IMR-90 (cell line): ENCODE measurements around the gene ZNF132. TPM values are rescaled to one million over a fixed set of nuclear protein-coding genes. Genes with fewer than 3 reads are reported as not detected.

Source experiments
- ATAC-seq: fragments of 200-7000 bp; cut with Tn5 transposase; 2 replicates; pipeline ENCODE4 v1.9.1; 2020; ENCODE audit warnings: low read depth, mild to moderate bottlenecking, moderate library complexity
- BruUV-seq: library from RNA; stranded (reverse); fragments of 400-500 nt; replicated peaks from 2 replicates; lab custom pipeline; 2021; lab: Mats Ljungman, UMichigan
- CTCF ChIA-PET: fragments of 300-600 bp; formaldehyde crosslinking; extraction: SDS; loops from one replicate; lab custom pipeline; 2021; ENCODE audit warnings: antibody characterized with exemption; lab: Yijun Ruan, JAX
- POLR2A ChIA-PET: fragments of 300-600 bp; sonication (Branson Sonifier 250); formaldehyde crosslinking; loops from one replicate; lab custom pipeline; 2022; ENCODE audit warnings: antibody characterized with exemption; ENCODE audit not compliant: unreplicated experiment; lab: Charles Lee
- DNase-seq: peaks from one replicate; pipeline ENCODE4 v3.0.0; 2013
- H2AFZ ChIP-seq: replicated peaks from 2 replicates; pipeline ENCODE3; 2013; ENCODE audit warnings: low read length, mild to moderate bottlenecking; ENCODE audit not compliant: poor library complexity
- H2AK5ac ChIP-seq: 2 replicates; pipeline ENCODE4 v1.6.1; 2013; ENCODE audit warnings: low read depth, low read length, inconsistent platforms
- H2AK9ac ChIP-seq: replicated peaks from 2 replicates; pipeline ENCODE3; 2013; ENCODE audit warnings: mild to moderate bottlenecking, low read depth, low read length, moderate library complexity; ENCODE audit not compliant: poor library complexity
- H2BK120ac ChIP-seq: 2 replicates; pipeline ENCODE4 v1.6.1; 2013; ENCODE audit warnings: low read depth, low read length, inconsistent platforms
- H2BK15ac ChIP-seq: 3 replicates; pipeline ENCODE4 v1.6.1; 2013; ENCODE audit warnings: low read depth, low read length, inconsistent platforms
- H2BK20ac ChIP-seq: 2 replicates; pipeline ENCODE4 v1.6.1; 2013; ENCODE audit warnings: low read depth, mild to moderate bottlenecking, inconsistent platforms, low read length, moderate library complexity
- H2BK5ac ChIP-seq: 2 replicates; pipeline ENCODE4 v1.6.1; 2013; ENCODE audit warnings: mild to moderate bottlenecking, low read depth, low read length, inconsistent platforms; ENCODE audit not compliant: poor library complexity, severe bottlenecking
- H3K14ac ChIP-seq: replicated peaks from 2 replicates; pipeline ENCODE4 v1.6.1; 2013; ENCODE audit warnings: low read depth, low read length, inconsistent platforms
- H3K18ac ChIP-seq: 2 replicates; pipeline ENCODE4 v1.6.1; 2013; ENCODE audit warnings: low read depth, low read length, control low read depth
- H3K23ac ChIP-seq: 2 replicates; pipeline ENCODE4 v1.6.1; 2013; ENCODE audit warnings: low read depth, low read length, inconsistent platforms
- H3K27ac ChIP-seq: 2 replicates; pipeline ENCODE4 v1.5.1; 2013; ENCODE audit warnings: mild to moderate bottlenecking, control low read depth, low read length; ENCODE audit not compliant: insufficient read depth
- H3K27me3 ChIP-seq: 2 replicates; pipeline ENCODE4 v1.6.1; 2013; ENCODE audit warnings: low read length; ENCODE audit not compliant: control insufficient read depth, insufficient read depth
- H3K36me3 ChIP-seq: 2 replicates; pipeline ENCODE4 v1.6.1; 2013; ENCODE audit warnings: low read length, mixed read lengths; ENCODE audit not compliant: control insufficient read depth, insufficient read depth
- H3K4ac ChIP-seq: 2 replicates; pipeline ENCODE4 v1.6.1; 2013; ENCODE audit warnings: low read depth, low read length, inconsistent platforms
- H3K4me1 ChIP-seq: 2 replicates; pipeline ENCODE4 v1.6.1; 2013; ENCODE audit warnings: low read length, mixed read lengths; ENCODE audit not compliant: control insufficient read depth, insufficient read depth
- H3K4me2 ChIP-seq: 2 replicates; pipeline ENCODE4 v1.6.1; 2013; ENCODE audit warnings: low read depth, mild to moderate bottlenecking, control low read depth, low read length, moderate library complexity
- H3K4me3 ChIP-seq: 2 replicates; pipeline ENCODE4 v1.5.1; 2013; ENCODE audit warnings: low read depth, mild to moderate bottlenecking, control low read depth, low read length, moderate library complexity; ENCODE audit not compliant: insufficient read depth
- H3K56ac ChIP-seq: 2 replicates; pipeline ENCODE4 v1.6.1; 2013; ENCODE audit warnings: low read length, inconsistent platforms; ENCODE audit not compliant: insufficient read depth; ENCODE audit errors: extremely low read depth
- H3K79me1 ChIP-seq, 2 experiments: 2 replicates each; pipeline ENCODE4 v1.6.1; 2013; ENCODE audit warnings: low read length in 2 of 2, inconsistent platforms in 1 of 2, low read depth in 1 of 2
- H3K9ac ChIP-seq: 2 replicates; pipeline ENCODE4 v1.6.1; 2013; ENCODE audit warnings: low read depth, low read length, control low read depth
- H3K9me1 ChIP-seq: 2 replicates; pipeline ENCODE4 v1.6.1; 2013; ENCODE audit warnings: low read length, inconsistent platforms; ENCODE audit not compliant: insufficient read depth
- H3K9me3 ChIP-seq: 2 replicates; pipeline ENCODE4 v1.6.1; 2013; ENCODE audit warnings: low read length; ENCODE audit not compliant: control insufficient read depth, insufficient read depth
- H4K20me1 ChIP-seq: 2 replicates; pipeline ENCODE4 v1.6.1; 2013; ENCODE audit warnings: low read length, inconsistent platforms; ENCODE audit not compliant: insufficient read depth
- H4K5ac ChIP-seq: 2 replicates; pipeline ENCODE4 v1.6.1; 2013; ENCODE audit warnings: mild to moderate bottlenecking, low read depth, low read length, control low read depth
- H4K8ac ChIP-seq, 2 experiments: 2 replicates each; pipeline ENCODE4 v1.6.1; 2013; ENCODE audit warnings: low read depth in 2 of 2, low read length in 2 of 2, control low read depth in 1 of 2, inconsistent platforms in 1 of 2
- H4K91ac ChIP-seq: 2 replicates; pipeline ENCODE4 v1.6.1; 2013; ENCODE audit warnings: low read depth, low read length, inconsistent platforms; ENCODE audit not compliant: insufficient read depth
- BHLHE40 ChIP-seq: fragments of 150-350 bp; IDR thresholded peaks from 2 replicates; pipeline ENCODE4 v1.6.1; 2016; ENCODE audit warnings: mild to moderate bottlenecking, low read depth, low read length
- CHD1 ChIP-seq: IDR thresholded peaks from 2 replicates; pipeline ENCODE4 v1.6.1; 2012; ENCODE audit warnings: low read depth, low read length, improper control_type of control experiment
- CTCF ChIP-seq: conservative IDR thresholded peaks from 2 replicates; pipeline ENCODE4 v1.5.1; 2012; ENCODE audit warnings: mild to moderate bottlenecking, low read depth, low read length, improper control_type of control experiment
- FOS ChIP-seq: fragments of 150-350 bp; IDR thresholded peaks from 2 replicates; pipeline ENCODE4 v1.6.1; 2016; ENCODE audit warnings: low read depth, low read length
- MAFK ChIP-seq: IDR thresholded peaks from 2 replicates; pipeline ENCODE4 v1.6.1; 2012; ENCODE audit warnings: low read depth, low read length, improper control_type of control experiment
- MAZ ChIP-seq: IDR thresholded peaks from 2 replicates; pipeline ENCODE4 v1.6.1; 2012; ENCODE audit warnings: low read depth, mild to moderate bottlenecking, low read length, improper control_type of control experiment, moderate library complexity, borderline replicate concordance
- MXI1 ChIP-seq: IDR thresholded peaks from 2 replicates; pipeline ENCODE4 v1.6.1; 2012; ENCODE audit warnings: low read depth, mild to moderate bottlenecking, low read length, moderate library complexity, borderline replicate concordance
- NFE2L2 ChIP-seq: fragments of 150-350 bp; IDR thresholded peaks from 2 replicates; pipeline ENCODE4 v1.6.1; 2016; ENCODE audit warnings: low read depth, mild to moderate bottlenecking, low read length
- RAD21 ChIP-seq: IDR thresholded peaks from 2 replicates; pipeline ENCODE4 v1.6.1; 2012; ENCODE audit warnings: low read length, improper control_type of control experiment
- RCOR1 ChIP-seq: IDR thresholded peaks from 2 replicates; pipeline ENCODE4 v1.6.1; 2012; ENCODE audit warnings: mild to moderate bottlenecking, low read length, improper control_type of control experiment; ENCODE audit not compliant: insufficient replicate concordance
- WGBS, 2 experiments: methylation state at CpG; one replicate each; pipeline versions ENCODE4 v1.1.5 to v1.1.7; 2013; ENCODE audit warnings: missing lambda C conversion rate in 2 of 2; ENCODE audit not compliant: insufficient read length in 1 of 2; ENCODE audit errors: extremely low coverage in 2 of 2; 5-methylcytosine and 5-hydroxymethylcytosine counted together
- dilution Hi-C: fragments of 300-500 bp; cut with HindIII; formaldehyde crosslinking; loops from one replicate; pipeline ENCODE4 v1.14.3; 2018; ENCODE audit warnings: low sequenced_read_pairs; ENCODE audit not compliant: unreplicated experiment
- in situ Hi-C: fragments of 300-500 bp; cut with MboI; formaldehyde crosslinking; loops from 3 replicates; pipeline ENCODE4 v1.14.3; 2019; ENCODE audit warnings: low sequenced_read_pairs, inconsistent platforms, mixed read lengths
- intact Hi-C: fragments of 100-400 bp; cut with micrococcal nuclease; formaldehyde crosslinking; loops from 2 replicates; pipeline ENCODE4 v1.10.0; 2022
- polyA plus RNA-seq, 3 experiments: library from polyadenylated mRNA; depleted of rRNA; stranded (reverse); fragments of >200 nt; gene quantifications; 2 replicates each; pipeline ENCODE4 v1.2.3, GENCODE V29; 2012; ENCODE audit warnings: low replicate concordance in 1 of 3
- total RNA-seq: library from RNA; depleted of rRNA; stranded (reverse); fragments of >200 nt; gene quantifications from 2 replicates; pipeline ENCODE4 v1.2.3, GENCODE V29; 2012
- TF ChIP-seq, protein P1 (sequence below): fragments of 150-350 bp; IDR thresholded peaks from 2 replicates; pipeline ENCODE4 v1.6.1; 2017; ENCODE audit warnings: mild to moderate bottlenecking, antibody characterized with exemption, low read length, low read depth

ZNF132 gene
- total and polyA plus RNA-seq, 2 of the 4 experiments (the other 2 are of a cell fraction), result 2.4 to 13.6 TPM

GRCh38 chr19:58400916-58401839 lies 38.8 kb downstream of the ZNF132 start (continued):
- no peak for TF ChIP-seq FOS
- no peak for TF ChIP-seq NFE2L2
- peak; percentile 92 for TF ChIP-seq MAZ

- H3K36me3 ChIP-seq, result no peaks in the 10 kb centered on the region
- peaks cover 5% of the 10 kb centered on the region for H3K4me1 ChIP-seq
- H3K4me3 ChIP-seq, result peak overlapping the region; percentile 52
- H3K23ac ChIP-seq, result peak overlapping the region; percentile 95; the same call in 1 of the 2 replicates
- DNase-seq, result no peak
- POLR2A ChIA-PET, result no interaction called here
- H2AK5ac ChIP-seq, result peak overlapping the region; percentile 88; the same call in 1 of the 2 replicates
- peaks cover 0 to 10% of the 10 kb centered on the region in 2 experiments; a peak in 2 of 4 replicates for H3K79me1 ChIP-seq
- intact Hi-C loops (no loop called here), dilution Hi-C loops (no loop called here), in situ Hi-C loops (no loop called here)
- no peak overlapping the region for H2BK15ac ChIP-seq
- no peaks in the 10 kb centered on the region for H3K27me3 ChIP-seq
- no peak overlapping the region for H3K56ac ChIP-seq
- H4K20me1 ChIP-seq, result no peaks in the 10 kb centered on the region; the same call in 1 of the 2 replicates
- H4K8ac ChIP-seq, result peak overlapping the region; percentile 79 to 94; a peak in 3 of 4 replicates
- H4K91ac ChIP-seq, result peak overlapping the region; percentile 82; the same call in 1 of the 2 replicates
- H2BK120ac ChIP-seq, result peak overlapping the region; percentile 34; the same call in 1 of the 2 replicates
- H2AFZ ChIP-seq, result peak overlapping the region; percentile 99
- 0 out of 2 replicates have a peak overlapping the region, but pooled peaks have one; percentile 86 for H3K14ac ChIP-seq
- H3K9me1 ChIP-seq, result no peaks in the 10 kb centered on the region
- H4K5ac ChIP-seq, result peak overlapping the region; percentile 51
- H3K4ac ChIP-seq, result peak overlapping the region; percentile 81
- peak overlapping the region; percentile 95 for H2AK9ac ChIP-seq
- H3K27ac ChIP-seq, result peak overlapping the region; percentile 19; the same call in 1 of the 2 replicates
- 41% methylated on average over 13 of the region's 18 CpGs; no CpG with 5 or more reads in 1 of the 2 experiments for WGBS, 2 experiments
- CTCF ChIA-PET, result no interaction called here
- H2BK20ac ChIP-seq, result no peak overlapping the region
- BruUV-seq, result no TSS peak
- H2BK5ac ChIP-seq, result no peak overlapping the region
- ATAC-seq, result no peak
- no peaks in the 10 kb centered on the region for H3K9me3 ChIP-seq
- H3K9ac ChIP-seq, result peak overlapping the region; percentile 60
- H3K18ac ChIP-seq, result no peak overlapping the region
- H3K4me2 ChIP-seq, result peak overlapping the region; percentile 93
- TF ChIP-seq RCOR1 (no peak), RAD21 (no peak), MAZ (no peak), MAFK (no peak), CTCF (no peak), CHD1 (no peak), MXI1 (no peak), FOS (no peak), BHLHE40 (no peak)
- TF ChIP-seq, protein P1, sequence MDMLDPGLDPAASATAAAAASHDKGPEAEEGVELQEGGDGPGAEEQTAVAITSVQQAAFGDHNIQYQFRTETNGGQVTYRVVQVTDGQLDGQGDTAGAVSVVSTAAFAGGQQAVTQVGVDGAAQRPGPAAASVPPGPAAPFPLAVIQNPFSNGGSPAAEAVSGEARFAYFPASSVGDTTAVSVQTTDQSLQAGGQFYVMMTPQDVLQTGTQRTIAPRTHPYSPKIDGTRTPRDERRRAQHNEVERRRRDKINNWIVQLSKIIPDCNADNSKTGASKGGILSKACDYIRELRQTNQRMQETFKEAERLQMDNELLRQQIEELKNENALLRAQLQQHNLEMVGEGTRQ, result no peak
Observed at GRCh38 chr19:58400316-58400915, 39.5 kb downstream of the ZNF132 start.
